ENCODE results near the gene TBC1D3E.
"Not testable (repeated sequence)": the region's sequence is repeated elsewhere in the genome, so short reads cannot be mapped to it uniquely, and the experiment has no call there.

TBC1D3E gene

DNA sequence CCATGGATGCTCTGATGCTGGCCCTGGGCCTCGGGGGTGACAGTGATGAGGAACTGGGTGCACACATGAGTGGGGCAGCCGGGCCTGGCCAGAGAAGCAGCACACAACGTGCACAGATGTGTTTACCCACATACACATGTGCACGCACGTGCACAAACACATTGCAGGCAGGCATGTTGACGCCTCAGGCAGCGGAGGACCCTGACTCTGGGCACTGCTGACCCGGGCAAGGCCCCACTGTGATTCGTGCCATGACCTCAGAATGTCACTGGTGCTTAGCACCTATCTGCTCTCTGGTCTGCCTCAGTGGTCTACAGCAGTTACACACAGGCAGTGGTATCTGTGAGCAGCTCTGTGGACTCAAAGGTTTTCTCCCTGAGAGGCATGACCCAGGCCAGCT lies at the start of gene TBC1D3E:
Gene TBC1D3E, plus strand, starts transcription at position 301 of the 400 bp plus-strand sequence. CDS start 1,545 bp downstream, outside the sequence.
- not testable (repeated sequence) for ATAC-seq

DNA sequence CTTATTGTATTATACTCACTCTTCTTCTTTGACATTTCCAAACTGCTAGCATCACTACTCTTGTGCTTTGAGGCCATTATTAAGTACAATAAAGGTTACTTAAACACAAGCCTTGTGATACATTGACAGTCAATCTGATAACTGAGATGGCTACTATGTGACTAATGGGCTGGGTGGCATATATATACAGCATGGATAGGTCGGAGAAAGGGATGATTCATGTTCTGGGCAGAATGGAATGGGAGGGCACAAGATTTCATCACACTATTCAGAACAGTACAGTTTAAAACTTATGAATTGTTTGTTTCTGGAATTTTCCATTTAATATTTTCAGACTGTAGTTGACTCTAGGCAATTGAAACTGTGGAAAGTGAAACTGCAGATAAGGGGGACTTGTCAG lies 40.4 kb upstream of the TBC1D3E start:
- peak; percentile 98 for ATAC-seq

DNA sequence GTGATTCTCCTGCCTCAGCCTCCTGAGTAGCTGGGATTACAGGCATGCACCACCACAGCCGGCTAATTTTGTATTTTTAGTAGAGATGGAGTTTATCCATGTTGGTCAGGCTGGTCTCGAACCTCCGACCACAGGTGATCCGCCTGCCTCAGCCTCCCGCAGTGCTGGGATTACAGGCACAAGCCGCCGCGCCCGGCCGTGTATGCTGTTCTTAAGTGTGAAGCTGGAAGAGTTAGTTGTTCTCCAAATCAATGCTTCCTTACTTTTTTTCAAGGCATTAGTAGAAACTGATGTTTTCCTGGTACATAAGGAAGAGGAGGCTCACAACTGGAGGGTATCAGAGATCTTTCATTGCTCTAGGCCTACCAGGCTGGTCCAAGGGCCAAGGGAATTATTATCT lies 39.6 kb upstream of the TBC1D3E start:
- ATAC-seq = not testable (repeated sequence)

DNA sequence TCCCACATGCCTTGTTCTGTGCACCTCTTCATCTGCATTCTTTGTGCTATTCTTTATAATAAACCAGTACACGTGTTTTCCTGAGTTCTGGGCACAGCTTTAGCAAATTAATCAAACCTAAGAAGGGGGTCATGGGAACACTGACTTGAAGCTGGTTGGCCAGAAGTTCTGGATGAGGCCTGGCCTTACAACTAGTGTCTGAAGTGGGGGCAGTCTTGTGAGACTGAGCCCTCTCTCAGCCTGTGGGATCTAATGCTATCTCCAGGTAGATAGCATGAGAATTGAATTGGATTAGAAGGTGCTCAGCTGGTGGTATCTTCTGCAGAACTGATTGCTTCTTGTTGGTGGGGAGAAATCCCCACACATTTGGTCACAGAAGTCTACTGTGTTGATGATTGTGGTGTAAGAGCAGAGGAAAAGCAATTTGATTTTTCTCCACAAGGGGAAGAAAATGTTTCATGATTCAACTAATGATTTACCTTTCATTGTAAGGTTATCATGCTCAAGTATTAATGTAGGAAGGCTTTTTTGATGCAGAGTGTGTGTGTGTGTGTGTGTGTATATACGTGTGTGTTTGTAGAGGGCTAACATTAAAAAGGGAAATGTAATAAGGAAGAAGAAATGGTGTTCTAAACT lies 33.6 kb upstream of the TBC1D3E start:
- ATAC-seq = peak; percentile 40; the same call in 1 of the 3 replicates

DNA sequence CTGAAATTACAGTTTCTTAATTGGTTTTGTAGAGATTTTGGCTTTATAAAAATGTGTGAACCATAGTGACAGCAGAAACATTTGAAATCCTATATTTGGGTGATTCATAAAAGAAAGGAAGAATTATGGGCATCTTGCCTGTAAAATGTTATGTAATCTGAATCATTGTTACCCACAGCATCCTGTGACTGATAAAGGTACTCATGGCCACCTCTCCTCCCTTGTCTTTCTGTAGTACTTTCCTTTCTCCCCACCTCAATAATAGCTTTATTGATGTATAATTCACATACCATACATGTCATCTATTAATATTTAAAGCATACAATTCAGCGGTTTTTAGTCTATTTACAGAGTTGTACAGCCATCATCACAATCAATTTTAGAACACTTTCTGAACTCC lies 28.5 kb upstream of the TBC1D3E start:
- not testable (repeated sequence) for ATAC-seq

DNA sequence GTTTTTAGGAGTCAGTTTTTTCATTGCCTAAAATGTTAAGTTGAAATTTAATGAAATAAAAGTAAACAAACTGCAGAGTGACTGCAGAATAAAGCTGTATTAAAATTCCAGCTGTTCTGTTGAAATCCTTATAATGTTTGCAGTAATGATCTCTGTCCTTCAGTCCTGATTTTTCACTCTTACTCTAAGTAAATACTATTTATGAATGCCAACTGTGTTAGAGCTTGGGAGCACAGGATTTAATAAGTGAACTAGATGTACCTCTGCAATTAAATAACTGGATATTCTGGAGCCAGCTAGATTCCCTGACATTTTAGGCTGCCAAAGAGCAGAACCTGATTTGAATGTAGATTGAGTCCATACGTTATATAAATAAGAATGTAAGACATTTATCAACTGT lies 7.9 kb upstream of the TBC1D3E start:
- not testable (repeated sequence) for ATAC-seq

DNA sequence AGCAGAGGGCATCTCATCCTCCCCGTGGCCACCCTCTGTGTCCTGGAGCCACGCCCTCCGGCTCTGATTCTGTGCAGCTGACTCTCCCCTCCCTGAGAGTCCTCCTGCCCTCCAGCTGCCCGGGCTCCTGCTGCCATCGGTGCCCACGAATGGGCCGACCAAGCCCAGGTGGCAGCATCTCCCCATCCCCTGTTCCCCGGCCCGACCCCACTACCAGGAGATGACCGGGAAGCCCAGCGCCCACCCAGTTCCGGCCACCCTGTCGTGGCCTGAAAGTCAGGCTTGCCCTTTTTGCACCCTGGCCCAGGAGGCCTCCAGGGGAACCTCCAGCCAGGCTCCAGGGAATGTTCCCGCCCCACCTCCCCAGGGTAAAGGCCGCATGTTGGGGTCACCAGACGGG lies 7.1 kb downstream of the TBC1D3E start:
- not testable (repeated sequence) for ATAC-seq

Data from SK-N-SH treated with all-trans-retinoic acid at 6 μM for 48 hours (cell line).